ENCODE data around the gene AGPS. TPM values are rescaled to one million over a fixed set of nuclear protein-coding genes. Genes with fewer than 3 reads are reported as not detected.
A peak's percentile ranks its signal among the peaks of the same experiment; 100 is the strongest.

The AGPS gene
- total RNA-seq, 1 donor from 2014 or later, result 27.7 TPM

DNA sequence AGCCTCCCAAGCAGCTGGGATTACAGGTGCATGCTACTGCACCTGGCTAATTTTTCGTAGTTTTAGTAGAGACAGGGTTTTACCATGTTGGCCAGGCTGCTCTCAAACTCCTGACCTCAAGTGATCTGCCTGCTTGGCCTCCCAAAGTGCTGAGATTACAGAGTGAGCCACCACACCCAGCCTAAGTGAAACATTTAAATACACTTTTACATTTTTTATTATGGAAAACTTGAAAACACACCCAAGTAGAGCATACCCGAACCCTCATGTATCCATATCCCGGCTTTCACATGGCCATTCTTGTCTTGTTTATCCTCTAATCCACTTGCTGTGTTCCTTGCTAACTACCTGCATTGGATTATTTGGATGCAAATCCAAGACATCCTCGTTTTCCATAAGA, 13.2 kb upstream of the AGPS start:
- intact Hi-C loops (cut with DNase I), result no loop called here
- ATAC-seq (ENCODE audit: poor library complexity) (no peak), DNase-seq (no peak)

GRCh38 chr2:177380181-177380580, 12.4 kb upstream of the AGPS start:
- DNase-seq (no peak), ATAC-seq (ENCODE audit: poor library complexity) (no peak)
- intact Hi-C loops (cut with DNase I), result no loop called here

DNA sequence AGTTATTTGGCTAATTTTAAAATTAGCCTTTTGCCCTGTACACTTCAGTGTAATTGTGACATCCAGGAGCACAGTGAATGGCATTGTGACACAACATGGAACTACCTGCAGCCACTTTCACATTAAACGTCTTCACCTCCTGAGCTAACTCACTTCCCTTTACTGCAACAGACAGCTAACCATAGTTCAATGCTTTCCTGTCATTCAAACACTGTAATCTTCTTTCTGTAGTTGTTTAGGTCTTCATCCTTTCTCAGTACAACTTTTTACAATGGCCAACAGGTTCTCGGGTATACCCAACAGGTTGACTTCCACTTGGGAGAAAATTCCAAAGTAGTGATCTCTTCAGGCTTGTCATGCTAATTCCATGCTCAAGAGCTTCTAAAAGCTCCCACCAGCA, 8.6 kb upstream of the AGPS start:
- DNase-seq (no peak), ATAC-seq (ENCODE audit: poor library complexity) (no peak)
- intact Hi-C loops (cut with DNase I), result no loop called here

DNA sequence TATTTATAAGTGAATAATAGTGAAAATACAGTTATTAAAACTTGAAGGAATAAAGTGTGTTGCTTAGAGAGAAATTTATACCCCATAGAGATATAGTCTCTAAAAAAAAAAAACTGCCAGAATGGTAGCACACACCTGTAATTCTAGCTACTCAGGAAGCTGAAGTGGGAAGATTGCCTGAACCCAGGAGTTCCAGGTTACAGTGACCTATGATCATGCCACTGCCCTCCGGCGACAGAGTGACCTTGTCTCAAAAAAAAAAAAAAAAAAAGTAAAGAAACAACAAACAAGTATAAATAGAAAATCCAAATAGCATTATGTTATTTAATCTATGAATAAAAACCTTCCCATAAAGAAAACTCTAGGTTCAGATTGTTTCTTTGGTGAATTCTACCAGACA, 7.4 kb upstream of the AGPS start:
- DNase-seq (no peak), ATAC-seq (ENCODE audit: poor library complexity) (no peak)
- intact Hi-C loops (cut with DNase I), result no loop called here

GRCh38 chr2:177391822-177392372, 676 bp upstream of the AGPS start:
- no peak for ATAC-seq (ENCODE audit: poor library complexity)
- intact Hi-C loops (cut with DNase I), result no loop called here
- DNase-seq, result no peak

- DNase-seq, result no peak
- no peak for ATAC-seq (ENCODE audit: poor library complexity)
- intact Hi-C loops (cut with DNase I), result no loop called here
These were observed 706 bp downstream of the AGPS start for GRCh38 chr2:177393203-177393755.

GRCh38 chr2:177393824-177394593, 1.4 kb downstream of the AGPS start:
- no peak for ATAC-seq (ENCODE audit: poor library complexity)
- DNase-seq, result no peak
- intact Hi-C loops (cut with DNase I), result no loop called here

GRCh38 chr2:177394594-177394973, 2.0 kb downstream of the AGPS start:
- no peak for ATAC-seq (ENCODE audit: poor library complexity)
- intact Hi-C loops (cut with DNase I), result no loop called here
- no peak for DNase-seq

- intact Hi-C loops (cut with DNase I), result no loop called here
These were observed 2.9 kb downstream of the AGPS start for GRCh38 chr2:177395351-177396065.

DNA sequence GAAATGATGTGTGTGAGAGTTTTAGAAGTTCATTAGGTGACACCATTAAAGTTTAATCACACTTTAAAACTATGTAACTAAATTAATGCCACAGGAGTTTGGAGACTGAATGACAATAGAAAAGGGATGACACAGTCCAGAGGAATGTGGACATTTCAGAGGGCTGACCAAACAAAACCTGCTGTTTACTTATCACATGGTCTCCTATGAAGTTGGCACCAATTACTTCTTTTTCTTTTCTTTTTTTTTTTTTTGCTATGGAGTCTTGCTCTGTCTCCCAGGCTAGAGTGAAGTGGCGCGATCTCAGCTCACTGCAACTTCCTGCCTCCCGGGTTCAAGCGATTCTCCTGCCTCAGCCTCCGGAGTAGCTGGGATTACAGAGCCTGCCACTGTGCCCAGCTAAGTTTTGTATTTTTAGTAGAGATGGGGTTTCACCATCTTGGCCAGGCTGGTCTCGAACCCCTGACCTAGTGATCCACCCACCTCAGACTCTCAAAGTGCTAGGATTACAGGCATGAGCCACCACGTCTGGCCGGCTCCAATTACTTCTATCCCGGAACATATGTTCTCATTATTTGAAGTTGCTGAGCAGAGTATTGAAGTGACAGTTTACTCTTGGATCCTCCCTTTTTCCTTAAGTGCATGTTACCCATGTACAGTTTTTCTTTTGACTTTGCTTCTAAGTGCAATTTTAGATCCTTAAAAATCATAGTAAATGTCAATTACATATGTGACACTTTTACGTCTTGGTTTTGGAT, 4.3 kb downstream of the AGPS start:
- DNase-seq, result no peak
- intact Hi-C loops (cut with DNase I), result no loop called here
- no peak for ATAC-seq (ENCODE audit: poor library complexity)

More at GRCh38 chr2:177395351-177396065, 2.9 kb downstream of the AGPS start:
- ATAC-seq (ENCODE audit: poor library complexity) (no peak), DNase-seq (no peak)

GRCh38 chr2:177397481-177398289, 5.1 kb downstream of the AGPS start:
- ATAC-seq (ENCODE audit: poor library complexity), result peak; percentile 30
- intact Hi-C loops (cut with DNase I), result no loop called here
- no peak for DNase-seq

DNA sequence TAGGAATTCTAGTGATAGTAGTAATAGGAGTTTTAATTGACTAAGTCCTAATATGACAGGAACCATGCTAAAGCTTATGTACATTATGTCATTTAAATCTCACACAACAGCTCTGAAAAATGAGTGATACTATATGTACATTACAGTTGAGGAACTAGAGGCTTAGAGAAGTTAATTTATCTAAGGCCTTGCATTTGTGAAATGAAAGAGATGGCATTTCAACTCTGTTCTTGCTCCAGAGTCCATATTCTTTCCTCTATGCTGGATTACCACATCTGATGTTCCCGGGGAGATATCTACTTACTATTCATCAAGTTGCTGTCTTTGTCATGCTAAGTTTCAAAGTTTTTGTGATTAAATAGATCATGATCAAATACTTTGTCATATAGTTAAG, 5.7 kb downstream of the AGPS start:
- DNase-seq (no peak), ATAC-seq (ENCODE audit: poor library complexity) (no peak)
- intact Hi-C loops (cut with DNase I), result no loop called here

DNA sequence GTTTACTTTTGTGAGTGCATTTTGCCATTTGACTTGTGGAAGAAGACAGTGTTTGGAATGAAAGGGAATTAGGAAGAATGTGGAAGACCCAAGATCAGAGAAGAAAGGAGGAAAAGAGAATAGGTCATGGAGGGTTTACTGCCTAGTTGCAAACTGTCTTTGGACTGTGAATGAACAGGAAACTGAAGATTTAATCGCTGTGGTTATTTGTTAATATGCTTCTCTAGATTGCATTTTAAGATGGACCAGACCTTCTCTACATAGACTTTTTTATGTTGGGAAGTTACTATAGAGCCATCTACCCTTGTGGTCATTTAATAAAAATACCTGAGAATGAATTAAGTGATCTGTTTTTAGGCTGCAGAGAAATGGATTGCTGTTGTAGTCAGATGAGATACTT, 6.2 kb downstream of the AGPS start:
- intact Hi-C loops (cut with DNase I), result no loop called here
- ATAC-seq (ENCODE audit: poor library complexity) (no peak), DNase-seq (no peak)

DNA sequence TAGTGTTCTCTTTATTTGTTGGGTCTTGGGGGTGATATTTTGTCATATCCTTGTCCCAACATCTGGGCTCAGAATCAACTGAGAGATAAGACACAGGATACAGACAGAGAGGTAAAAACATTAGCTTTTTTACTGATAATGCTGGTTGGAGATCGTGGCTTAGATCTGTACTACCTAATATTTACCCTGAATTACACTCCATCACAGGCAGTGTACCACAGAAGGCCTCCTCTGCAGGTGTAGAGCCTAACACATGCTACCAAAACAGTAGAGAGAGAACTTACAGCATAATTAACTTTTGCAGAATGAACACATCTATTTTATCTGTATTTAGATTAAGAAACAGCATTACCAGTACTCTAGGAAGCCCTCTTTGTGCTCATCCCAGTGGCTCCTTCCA, 6.8 kb downstream of the AGPS start:
- intact Hi-C loops (cut with DNase I), result no loop called here
- ATAC-seq (ENCODE audit: poor library complexity), result no peak
- no peak for DNase-seq

- intact Hi-C loops (cut with DNase I), result no loop called here
- ATAC-seq (ENCODE audit: poor library complexity) (peak; percentile 62), DNase-seq (no peak)
These were observed 7.9 kb downstream of the AGPS start for GRCh38 chr2:177400337-177400923.

DNA sequence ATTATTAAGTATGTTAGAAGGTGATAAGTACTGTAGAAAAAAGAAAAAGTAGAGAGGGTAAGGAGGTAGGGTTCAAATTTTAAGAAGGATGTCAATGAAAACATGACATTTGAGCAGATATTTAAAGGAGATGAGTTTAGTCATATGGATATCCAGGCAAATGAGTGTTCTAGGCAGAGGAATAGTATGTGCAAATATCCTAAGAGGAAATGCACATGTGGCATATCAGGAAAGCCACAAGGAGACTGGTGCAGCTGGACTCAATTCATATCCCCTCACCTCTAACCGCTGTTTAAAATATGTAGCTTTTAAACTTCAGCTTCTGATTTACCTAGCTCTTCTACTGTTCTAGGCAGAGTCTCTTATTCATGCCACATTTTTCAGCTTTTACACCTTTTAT, 9.5 kb downstream of the AGPS start:
- no peak for ATAC-seq (ENCODE audit: poor library complexity)
- intact Hi-C loops (cut with DNase I), result no loop called here
- no peak for DNase-seq

DNA sequence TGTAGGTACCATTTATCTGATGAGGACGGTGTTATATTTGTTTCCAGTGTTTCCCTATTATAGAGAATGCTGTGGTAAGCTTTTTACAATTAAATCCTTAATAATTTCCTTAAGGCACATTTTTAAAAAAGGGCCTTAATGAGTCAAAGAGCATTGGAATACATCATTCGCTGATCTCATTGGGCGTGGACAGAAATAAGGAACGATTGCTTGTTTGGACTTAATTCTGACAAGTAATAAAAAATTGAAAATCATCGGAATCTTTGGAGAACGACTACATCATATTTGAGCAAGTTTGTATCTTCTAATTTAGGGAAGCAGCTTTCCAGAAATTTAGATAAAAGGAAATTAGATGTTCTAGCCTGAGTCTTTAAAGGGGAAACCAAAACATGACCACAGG, 11.3 kb downstream of the AGPS start:
- no peak for DNase-seq
- no peak for ATAC-seq (ENCODE audit: poor library complexity)
- intact Hi-C loops (cut with DNase I), result no loop called here

- DNase-seq (no peak), ATAC-seq (ENCODE audit: poor library complexity) (no peak)
- intact Hi-C loops (cut with DNase I), result no loop called here
These were observed 11.7 kb downstream of the AGPS start for GRCh38 chr2:177404243-177404642.
